ENCODE measurements around the gene ARMC6. TPM values are rescaled to one million over a fixed set of nuclear protein-coding genes. Genes with fewer than 3 reads are reported as not detected.

ARMC6 gene
- total and polyA plus RNA-seq, 2 of the 13 experiments (the other 11 are each of a cell fraction or from before 2014, with no cell fraction given) = 16.2 to 36.8 TPM

- TF ChIP-seq ZBTB33 (CRISPR knock-in tag; IDR thresholded peaks at IDR 0.05) (no peak), BORCS8-MEF2B (CRISPR knock-in tag; IDR thresholded peaks at IDR 0.05) (peak; percentile 65; the same call in 1 of the 2 replicates), KLF6 (CRISPR knock-in tag; IDR thresholded peaks at IDR 0.05) (0 out of 2 replicates have a peak, but pooled peaks have one; percentile 45), ZNF234 (CRISPR knock-in tag; conservative IDR thresholded peaks at IDR 0.05) (no peak), ZBED4 (CRISPR knock-in tag; IDR thresholded peaks at IDR 0.05; ENCODE audit: borderline replicate concordance) (0 out of 2 replicates have a peak, but pooled peaks have one; percentile 44), DZIP1 (CRISPR knock-in tag; IDR thresholded peaks at IDR 0.05) (0 out of 2 replicates have a peak, but pooled peaks have one; percentile 59), FOXC1 (CRISPR knock-in tag; IDR thresholded peaks at IDR 0.05; ENCODE audit: borderline replicate concordance) (peak; percentile 29; the same call in 1 of the 2 replicates), NFE2L1 (CRISPR knock-in tag; IDR thresholded peaks at IDR 0.05; ENCODE audit: borderline replicate concordance) (0 out of 2 replicates have a peak, but pooled peaks have one; percentile 76), NCOA5 (CRISPR knock-in tag; IDR thresholded peaks at IDR 0.05) (no peak), ZNF777 (CRISPR knock-in tag; IDR thresholded peaks at IDR 0.05) (peak; percentile 91), ZNF232 (CRISPR knock-in tag; IDR thresholded peaks at IDR 0.05; ENCODE audit: borderline replicate concordance) (0 out of 2 replicates have a peak, but pooled peaks have one; percentile 51), STAG1 (CRISPR knock-in tag; IDR thresholded peaks at IDR 0.05) (peak; percentile 32; the same call in 1 of the 2 replicates), NFYB (CRISPR knock-in tag; IDR thresholded peaks at IDR 0.05) (peak; percentile 95), YY1 (IDR thresholded peaks at IDR 0.05; ENCODE audit: insufficient read depth, insufficient replicate concordance, low read depth, low read length) (peak; percentile 15), MEF2D (CRISPR knock-in tag; IDR thresholded peaks at IDR 0.05) (peak; percentile 78), ZNF629 (CRISPR knock-in tag; conservative IDR thresholded peaks at IDR 0.05) (0 out of 2 replicates have a peak, but pooled peaks have one; percentile 25), NONO (IDR thresholded peaks at IDR 0.05) (no peak), NONO (CRISPR knock-in tag; conservative IDR thresholded peaks at IDR 0.05) (peak; percentile 79)
- TF ChIP-seq, protein P1, sequence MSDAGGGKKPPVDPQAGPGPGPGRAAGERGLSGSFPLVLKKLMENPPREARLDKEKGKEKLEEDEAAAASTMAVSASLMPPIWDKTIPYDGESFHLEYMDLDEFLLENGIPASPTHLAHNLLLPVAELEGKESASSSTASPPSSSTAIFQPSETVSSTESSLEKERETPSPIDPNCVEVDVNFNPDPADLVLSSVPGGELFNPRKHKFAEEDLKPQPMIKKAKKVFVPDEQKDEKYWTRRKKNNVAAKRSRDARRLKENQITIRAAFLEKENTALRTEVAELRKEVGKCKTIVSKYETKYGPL (CRISPR knock-in tag; IDR thresholded peaks at IDR 0.05) = no peak; the same call in 1 of the 2 replicates
Measured at GRCh38 chr19:19063183-19064097, 30.0 kb downstream of the ARMC6 start, which contains the start of gene SLC25A42 (continued).

Measured in HepG2 (cell line).